MM.1S (cell line): ENCODE measurements around the gene RRP36.

Experiments used
- DNase-seq: peaks from one replicate; pipeline ENCODE4 v3.0.0-alpha.2; 2015
- H2AFZ ChIP-seq: fragments of 300-600 bp; sonication (generic); 2 replicates; pipeline ENCODE4 v1.6.0; 2016; ENCODE audit warnings: antibody characterized with exemption, low read length
- H3F3A ChIP-seq: fragments of 300-600 bp; sonication (generic); 2 replicates; pipeline ENCODE4 v1.6.1; 2016; ENCODE audit warnings: mild to moderate bottlenecking, antibody characterized with exemption, low read length, moderate library complexity, mixed read lengths; ENCODE audit not compliant: insufficient read depth
- H3K27ac ChIP-seq: fragments of 300-600 bp; sonication (generic); 2 replicates; pipeline ENCODE4 v1.5.1; 2016; ENCODE audit warnings: mild to moderate bottlenecking, low read length
- H3K27me3 ChIP-seq: fragments of 300-600 bp; sonication (generic); replicated peaks from 2 replicates; pipeline ENCODE4 v1.6.0; 2016; ENCODE audit warnings: low read length; ENCODE audit not compliant: insufficient read depth
- H3K36me3 ChIP-seq: fragments of 300-600 bp; sonication (generic); replicated peaks from 2 replicates; pipeline ENCODE4 v1.6.1; 2016; ENCODE audit warnings: mild to moderate bottlenecking, low read length, mixed read lengths; ENCODE audit not compliant: insufficient read depth
- H3K4me1 ChIP-seq: fragments of 300-600 bp; sonication (generic); 2 replicates; pipeline ENCODE4 v1.6.1; 2016; ENCODE audit warnings: low read length, mixed read lengths
- H3K4me2 ChIP-seq: fragments of 300-600 bp; sonication (generic); 2 replicates; pipeline ENCODE4 v1.6.0; 2016; ENCODE audit warnings: low read depth, low read length
- H3K4me3 ChIP-seq: fragments of 300-600 bp; sonication (generic); 2 replicates; pipeline ENCODE4 v1.5.1; 2016; ENCODE audit warnings: low read length, mixed read lengths
- H3K79me2 ChIP-seq: fragments of 300-600 bp; sonication (generic); 2 replicates; pipeline ENCODE4 v1.6.1; 2016; ENCODE audit warnings: mixed run types, low read length, mixed read lengths
- H3K9ac ChIP-seq: fragments of 300-600 bp; sonication (generic); 2 replicates; pipeline ENCODE4 v1.6.1; 2016; ENCODE audit warnings: low read length, mixed read lengths
- H3K9me2 ChIP-seq: fragments of 300-600 bp; sonication (generic); replicated peaks from 2 replicates; pipeline ENCODE4 v1.6.1; 2016; ENCODE audit warnings: mild to moderate bottlenecking, low read length, mixed read lengths; ENCODE audit not compliant: insufficient read depth
- H3K9me3 ChIP-seq: fragments of 300-600 bp; sonication (generic); replicated peaks from 2 replicates; pipeline ENCODE4 v1.6.1; 2016; ENCODE audit warnings: mild to moderate bottlenecking, low read length, mixed read lengths; ENCODE audit not compliant: insufficient read depth
- H4K20me1 ChIP-seq: fragments of 300-600 bp; sonication (generic); 2 replicates; pipeline ENCODE4 v1.6.1; 2016; ENCODE audit warnings: mild to moderate bottlenecking, low read length, moderate library complexity, mixed read lengths; ENCODE audit not compliant: insufficient read depth
- EZH2 ChIP-seq: fragments of 300-600 bp; sonication (generic); optimal IDR thresholded peaks from 2 replicates; pipeline ENCODE3; 2017; ENCODE audit warnings: low read depth, mild to moderate bottlenecking, antibody characterized with exemption, low read length, mixed read lengths
- EZH2phosphoT487 ChIP-seq: fragments of 300-600 bp; sonication (generic); IDR thresholded peaks from 2 replicates; pipeline ENCODE4 v1.6.1; 2018; ENCODE audit warnings: antibody characterized with exemption, low read length
- TF ChIP-seq, protein P1 (sequence below): fragments of 300-600 bp; sonication (generic); IDR thresholded peaks from 2 replicates; pipeline ENCODE4 v1.5.1; 2016; ENCODE audit warnings: antibody characterized with exemption, low read length, mixed read lengths

Gene RRP36

DNA sequence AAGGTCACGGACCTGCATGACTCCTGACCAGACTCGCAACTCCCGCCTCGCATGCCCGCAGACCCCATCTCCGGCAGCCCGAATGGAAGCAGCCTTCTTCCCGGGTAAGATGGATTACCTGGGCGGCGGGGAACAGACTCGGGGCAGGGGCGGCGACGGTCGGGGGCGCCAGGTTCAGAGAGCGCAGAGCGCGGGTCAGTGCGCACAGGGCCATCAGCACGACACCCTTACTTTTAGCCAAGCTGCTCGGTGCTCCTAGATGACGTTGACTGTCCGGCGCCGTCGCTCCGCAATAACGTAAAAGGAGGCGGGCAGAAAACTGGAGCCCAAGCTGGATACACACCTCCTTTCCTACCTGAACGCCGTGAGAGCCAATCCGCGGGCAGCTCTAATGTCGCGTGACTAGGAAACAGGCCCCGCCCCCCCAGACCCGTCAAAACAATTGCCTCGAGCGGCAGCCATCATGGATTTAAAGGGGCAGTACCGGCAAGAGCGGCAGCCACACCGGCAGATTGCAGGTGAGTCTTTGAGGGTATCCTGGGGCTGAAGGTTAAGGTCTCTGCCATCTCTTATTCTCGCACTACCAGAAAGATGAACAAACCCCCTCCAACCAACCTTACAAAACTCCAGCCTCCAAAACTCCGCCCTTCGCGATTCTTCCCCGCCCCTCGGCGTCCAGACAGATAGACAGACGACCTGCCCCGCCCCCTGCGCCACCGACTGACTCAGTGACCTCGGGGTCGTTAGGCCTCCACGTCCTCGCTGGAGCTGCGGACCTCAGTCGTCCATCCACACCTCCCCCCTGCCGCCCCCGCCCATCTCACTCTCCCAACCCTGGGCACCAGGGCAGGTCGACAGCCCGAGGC lies 38.0 kb downstream of the RRP36 start, which contains the start of the genes KLC4 and MRPL2:
Gene KLC4, plus strand, starts transcription at position 464 of the 866 bp plus-strand sequence. CDS start 1,705 bp downstream, outside the sequence.
Gene MRPL2, minus strand, starts transcription at position 267 of the 866 bp plus-strand sequence. Its CDS starts 53 bp downstream, at position 214.
- Histone ChIP-seq H4K20me1 (no peaks in the 10 kb centered on the region), H3K4me3 (peak within 1 kb of the TSS; percentile 74), H3K9me2 (no peaks in the 10 kb centered on the region), H3F3A (no peaks in the 10 kb centered on the region; the same call in 1 of the 2 replicates), H3K9ac (peak within 1 kb of the TSS; percentile 83), H3K27ac (peak within 1 kb of the TSS; percentile 51; the same call in 1 of the 2 replicates), H3K9me3 (no peaks in the 10 kb centered on the region), H3K4me2 (peak within 1 kb of the TSS; percentile 85), H3K4me1 (peaks cover 9% of the 10 kb centered on the region), H2AFZ (peak within 1 kb of the TSS; percentile 95), H3K36me3 (no peaks in the 10 kb centered on the region), H3K79me2 (peaks cover 22% of the 10 kb centered on the region), H3K27me3 (no peaks in the 10 kb centered on the region)
- DNase-seq = peak; percentile 98
- TF ChIP-seq EZH2phosphoT487 (no peak), EZH2 (no peak)
- TF ChIP-seq, protein P1, sequence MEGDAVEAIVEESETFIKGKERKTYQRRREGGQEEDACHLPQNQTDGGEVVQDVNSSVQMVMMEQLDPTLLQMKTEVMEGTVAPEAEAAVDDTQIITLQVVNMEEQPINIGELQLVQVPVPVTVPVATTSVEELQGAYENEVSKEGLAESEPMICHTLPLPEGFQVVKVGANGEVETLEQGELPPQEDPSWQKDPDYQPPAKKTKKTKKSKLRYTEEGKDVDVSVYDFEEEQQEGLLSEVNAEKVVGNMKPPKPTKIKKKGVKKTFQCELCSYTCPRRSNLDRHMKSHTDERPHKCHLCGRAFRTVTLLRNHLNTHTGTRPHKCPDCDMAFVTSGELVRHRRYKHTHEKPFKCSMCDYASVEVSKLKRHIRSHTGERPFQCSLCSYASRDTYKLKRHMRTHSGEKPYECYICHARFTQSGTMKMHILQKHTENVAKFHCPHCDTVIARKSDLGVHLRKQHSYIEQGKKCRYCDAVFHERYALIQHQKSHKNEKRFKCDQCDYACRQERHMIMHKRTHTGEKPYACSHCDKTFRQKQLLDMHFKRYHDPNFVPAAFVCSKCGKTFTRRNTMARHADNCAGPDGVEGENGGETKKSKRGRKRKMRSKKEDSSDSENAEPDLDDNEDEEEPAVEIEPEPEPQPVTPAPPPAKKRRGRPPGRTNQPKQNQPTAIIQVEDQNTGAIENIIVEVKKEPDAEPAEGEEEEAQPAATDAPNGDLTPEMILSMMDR = no peak

DNA sequence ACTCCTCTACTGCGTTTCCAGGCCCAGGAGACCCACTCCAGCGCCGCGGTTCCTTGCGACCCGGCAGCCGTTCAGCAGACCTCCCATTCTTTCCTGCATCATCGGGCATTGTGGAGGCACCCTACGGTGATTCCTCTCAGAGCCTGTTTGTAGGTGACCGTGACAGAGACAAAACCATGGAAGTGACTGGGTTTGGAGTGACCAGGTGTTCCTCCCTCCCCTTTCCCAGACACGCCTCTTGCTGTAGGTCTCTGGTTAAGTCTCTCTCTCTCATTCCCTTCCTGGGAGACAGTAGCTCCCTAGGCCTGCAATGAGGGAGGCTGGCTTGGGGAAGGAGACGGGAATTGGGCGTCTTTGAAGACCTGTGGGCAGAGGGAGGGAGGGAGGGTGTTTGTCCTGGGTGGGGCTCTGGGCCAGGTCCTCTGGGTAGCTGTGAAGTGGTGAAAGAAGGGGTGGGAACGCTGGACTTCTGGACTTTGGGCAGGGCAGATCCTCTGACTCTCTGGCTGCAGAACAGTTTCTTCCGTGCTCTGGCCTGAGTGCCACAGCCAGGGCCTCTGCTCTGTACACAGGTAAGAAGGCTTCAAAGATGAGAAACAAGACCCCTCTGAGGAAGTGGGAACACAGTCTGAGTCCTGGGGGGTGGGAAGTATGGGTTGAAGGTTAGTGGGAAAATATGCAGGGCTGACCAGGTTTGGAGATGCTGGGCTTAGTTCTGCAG lies 38.8 kb downstream of the RRP36 start:
- Histone ChIP-seq H3K9ac (peak overlapping the region; percentile 69), H3K79me2 (peaks cover 22% of the 10 kb centered on the region), H3K4me3 (peak overlapping the region; percentile 74), H3K27me3 (no peaks in the 10 kb centered on the region), H4K20me1 (no peaks in the 10 kb centered on the region), H3K4me2 (peak overlapping the region; percentile 85), H3K27ac (no peak overlapping the region), H3K4me1 (peaks cover 9% of the 10 kb centered on the region), H3K9me2 (no peaks in the 10 kb centered on the region), H3K9me3 (no peaks in the 10 kb centered on the region), H3F3A (no peaks in the 10 kb centered on the region), H3K36me3 (no peaks in the 10 kb centered on the region), H2AFZ (peak overlapping the region; percentile 95)
- TF ChIP-seq EZH2 (no peak), EZH2phosphoT487 (no peak)
- DNase-seq = no peak

DNA sequence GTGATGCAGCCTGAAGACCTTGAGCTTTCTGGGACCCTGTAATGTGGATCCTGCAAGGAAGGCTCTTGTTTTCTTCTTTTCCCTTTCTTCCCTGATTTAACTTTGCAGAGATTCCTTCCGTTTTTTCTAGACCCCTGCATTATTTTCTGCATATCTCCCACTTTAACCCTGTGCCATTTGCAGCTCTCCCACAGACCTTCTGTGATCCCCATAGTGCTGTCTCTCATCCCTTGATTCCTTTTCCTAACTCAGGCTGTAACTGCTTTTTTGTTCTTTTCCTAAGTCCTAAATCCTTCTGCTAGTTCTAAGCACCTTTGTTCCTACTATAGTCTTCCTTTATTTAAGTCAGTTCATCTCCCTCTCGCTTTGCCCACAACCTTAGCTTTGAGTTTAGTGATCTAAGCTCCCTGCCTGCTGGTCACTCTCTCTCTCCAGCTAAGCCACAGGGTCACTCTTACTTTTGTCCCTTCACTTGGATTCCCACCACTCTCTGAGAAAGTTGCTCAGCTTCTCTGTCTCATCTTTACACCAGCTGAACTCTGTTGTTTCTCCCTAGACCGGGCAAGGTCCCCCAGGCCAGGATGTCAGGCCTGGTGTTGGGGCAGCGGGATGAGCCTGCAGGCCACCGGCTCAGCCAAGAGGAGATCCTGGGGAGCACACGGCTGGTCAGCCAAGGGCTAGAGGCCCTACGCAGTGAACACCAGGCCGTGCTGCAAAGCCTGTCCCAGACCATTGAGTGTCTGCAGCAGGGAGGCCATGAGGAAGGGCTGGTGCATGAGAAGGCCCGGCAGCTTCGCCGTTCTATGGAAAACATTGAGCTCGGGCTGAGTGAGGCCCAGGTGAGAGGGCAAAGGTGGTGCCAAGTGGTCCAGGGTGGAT lies 39.6 kb downstream of the RRP36 start:
- no peak for TF ChIP-seq EZH2phosphoT487
- TF ChIP-seq EZH2 = no peak
- TF ChIP-seq, protein P1 = no peak
- Histone ChIP-seq H3K4me3 (no peak overlapping the region), H3K36me3 (no peaks in the 10 kb centered on the region), H2AFZ (no peak overlapping the region), H3K79me2 (peaks cover 22% of the 10 kb centered on the region), H3K4me1 (peaks cover 9% of the 10 kb centered on the region), H3K4me2 (peak overlapping the region; percentile 85; the same call in 1 of the 2 replicates), H3K9ac (no peak overlapping the region), H4K20me1 (no peaks in the 10 kb centered on the region), H3F3A (no peaks in the 10 kb centered on the region), H3K27me3 (no peaks in the 10 kb centered on the region), H3K27ac (no peak overlapping the region), H3K9me2 (no peaks in the 10 kb centered on the region), H3K9me3 (no peaks in the 10 kb centered on the region)
- no peak for DNase-seq
